Breast epithelium (tissue), 4 donors: Measurements from ENCODE around the gene CCDC106. TPM values are rescaled to one million over a fixed set of nuclear protein-coding genes. Genes with fewer than 3 reads are reported as not detected.
A peak's percentile ranks its signal among the peaks of the same experiment; 100 is the strongest.

Experiments
- DNase-seq, 2 donors: peaks; one replicate each; pipeline ENCODE4 v3.0.0-alpha.2; 2019; ENCODE audit warnings: low spot score in 2 of 2
- H3K27ac ChIP-seq, 2 donors: fragments of 200-600 bp; sonication (generic) in 1 of 2; one replicate each; pipeline ENCODE4 v1.5.1; 2016 to 2019; ENCODE audit warnings: mild to moderate bottlenecking in 1 of 2
- H3K27me3 ChIP-seq, 2 donors: fragments of 200-600 bp; sonication (generic) in 1 of 2; one replicate each; pipeline versions ENCODE4 v1.5.1 to v1.6.0; 2017 to 2019; ENCODE audit warnings: control low read depth in 1 of 2, mild to moderate bottlenecking in 1 of 2
- H3K36me3 ChIP-seq: fragments of 200-600 bp; one replicate; pipeline ENCODE4 v1.5.1; 2019
- H3K4me1 ChIP-seq, 2 donors: fragments of 200-600 bp; sonication (generic); one replicate each; pipeline ENCODE4 v1.5.1; 2016 to 2019; ENCODE audit warnings: control low read depth in 1 of 2
- H3K4me3 ChIP-seq, 3 donors: fragments of 200-600 bp; sonication (generic); 1 replicate in 2 of 3; 2 replicates in 1 of 3; pipeline ENCODE4 v1.5.1; 2016 to 2019; ENCODE audit warnings: mild to moderate bottlenecking in 3 of 3, moderate library complexity in 2 of 3
- H3K9me3 ChIP-seq, 2 donors: fragments of 200-600 bp; sonication (generic) in 1 of 2; one replicate each; pipeline ENCODE4 v1.5.1; 2016 to 2019; ENCODE audit warnings: control low read depth in 1 of 2
- POLR2A ChIP-seq: fragments of 450-650 bp; IDR thresholded peaks from one replicate; pipeline ENCODE4 v1.6.1; 2016; ENCODE audit warnings: antibody characterized with exemption, mild to moderate bottlenecking, moderate library complexity
- POLR2AphosphoS5 ChIP-seq, 3 donors: sonication (generic); formaldehyde crosslinking; IDR thresholded peaks; one replicate each; pipeline ENCODE4 v1.6.1; 2017; ENCODE audit warnings: antibody characterized with exemption in 3 of 3
- intact Hi-C: fragments of 100-400 bp; cut with DNase I; formaldehyde crosslinking; loops from one replicate; pipeline ENCODE4 v1.15.1; 2023; ENCODE audit warnings: low total_unique reads
- total RNA-seq, 3 donors: library from RNA; depleted of rRNA; stranded (reverse); fragments of >200 nt; gene quantifications; one replicate each; pipeline ENCODE4 v1.1.0, GENCODE V29; 2016
- TF ChIP-seq, protein P1 (sequence below), 3 donors: fragments of 450-650 bp; IDR thresholded peaks; one replicate each; pipeline ENCODE4 v1.5.1; 2016 to 2017; ENCODE audit warnings: antibody characterized with exemption in 3 of 3, mild to moderate bottlenecking in 3 of 3, moderate library complexity in 3 of 3

Gene CCDC106
- total RNA-seq, 3 donors from 2014 or later: 7.9 to 10.5 (median 10.2) TPM

DNA sequence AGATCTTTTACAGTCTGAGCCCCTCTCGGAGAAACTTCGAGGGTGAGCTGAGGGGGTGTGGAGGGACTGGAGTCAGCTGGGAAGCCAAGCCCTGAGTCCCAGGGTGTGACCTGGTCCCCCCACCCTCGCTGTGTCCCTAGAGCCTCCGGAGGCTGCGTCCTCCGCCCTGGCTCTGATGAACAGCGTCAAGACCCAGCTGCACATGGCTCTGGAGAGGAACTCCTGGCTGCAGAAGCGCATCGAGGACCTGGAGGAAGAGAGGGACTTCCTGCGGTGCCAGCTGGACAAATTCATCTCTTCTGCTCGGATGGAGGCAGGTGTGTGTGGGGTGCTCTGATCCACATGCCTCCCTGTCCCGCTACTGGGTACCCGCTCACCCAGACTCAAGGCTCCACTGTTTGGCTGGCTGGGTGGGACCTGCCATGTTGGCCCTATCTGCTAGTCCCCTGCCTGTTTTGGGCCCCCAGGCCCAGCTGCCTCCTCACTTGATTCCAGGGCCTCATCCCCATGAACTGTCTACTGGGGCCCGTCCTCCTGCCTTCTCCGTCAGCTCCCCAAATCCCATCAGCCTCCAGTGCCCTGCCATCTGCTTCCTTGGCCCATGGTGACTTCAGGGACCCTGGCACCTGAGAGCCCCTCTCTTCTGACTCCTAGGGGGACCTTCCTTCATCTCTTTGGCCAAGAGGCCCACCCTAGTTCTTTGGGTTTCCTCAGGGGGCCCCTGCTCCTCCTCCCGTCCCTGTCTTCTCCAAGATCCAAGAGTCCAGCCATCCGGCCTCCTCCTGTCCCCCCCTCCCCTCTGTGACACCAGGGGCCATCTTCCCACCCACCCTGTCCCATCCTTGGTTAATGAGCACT, 1.5 kb downstream of the CCDC106 start:
- no peak for DNase-seq
- Histone ChIP-seq H3K4me1 (peaks cover 3 to 7% of the 10 kb centered on the region in 2 donors), H3K27ac (peak overlapping the region; percentile 86 to 92), H3K36me3 (no peaks in the 10 kb centered on the region), H3K4me3 (peak overlapping the region; percentile 88 to 98 (median 96)), H3K9me3 (no peaks in the 10 kb centered on the region), H3K27me3 (no peaks in the 10 kb centered on the region)
- intact Hi-C loops: no loop called here
- TF ChIP-seq POLR2AphosphoS5 (IDR thresholded peaks at IDR 0.05) (no peak), POLR2A (no peak)
- TF ChIP-seq, protein P1, sequence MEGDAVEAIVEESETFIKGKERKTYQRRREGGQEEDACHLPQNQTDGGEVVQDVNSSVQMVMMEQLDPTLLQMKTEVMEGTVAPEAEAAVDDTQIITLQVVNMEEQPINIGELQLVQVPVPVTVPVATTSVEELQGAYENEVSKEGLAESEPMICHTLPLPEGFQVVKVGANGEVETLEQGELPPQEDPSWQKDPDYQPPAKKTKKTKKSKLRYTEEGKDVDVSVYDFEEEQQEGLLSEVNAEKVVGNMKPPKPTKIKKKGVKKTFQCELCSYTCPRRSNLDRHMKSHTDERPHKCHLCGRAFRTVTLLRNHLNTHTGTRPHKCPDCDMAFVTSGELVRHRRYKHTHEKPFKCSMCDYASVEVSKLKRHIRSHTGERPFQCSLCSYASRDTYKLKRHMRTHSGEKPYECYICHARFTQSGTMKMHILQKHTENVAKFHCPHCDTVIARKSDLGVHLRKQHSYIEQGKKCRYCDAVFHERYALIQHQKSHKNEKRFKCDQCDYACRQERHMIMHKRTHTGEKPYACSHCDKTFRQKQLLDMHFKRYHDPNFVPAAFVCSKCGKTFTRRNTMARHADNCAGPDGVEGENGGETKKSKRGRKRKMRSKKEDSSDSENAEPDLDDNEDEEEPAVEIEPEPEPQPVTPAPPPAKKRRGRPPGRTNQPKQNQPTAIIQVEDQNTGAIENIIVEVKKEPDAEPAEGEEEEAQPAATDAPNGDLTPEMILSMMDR (IDR thresholded peaks at IDR 0.05): no peak

GRCh38 chr19:55650126-55650557, 2.1 kb downstream of the CCDC106 start:
- no peaks in the 10 kb centered on the region for H3K27me3 ChIP-seq
- DNase-seq: no peak
- intact Hi-C loops: no loop called here
- H3K9me3 ChIP-seq: no peaks in the 10 kb centered on the region
- H3K36me3 ChIP-seq: no peaks in the 10 kb centered on the region
- no peak overlapping the region for H3K27ac ChIP-seq
- no peak for TF ChIP-seq POLR2A
- TF ChIP-seq POLR2AphosphoS5 (IDR thresholded peaks at IDR 0.05): no peak
- TF ChIP-seq, protein P1 (IDR thresholded peaks at IDR 0.05): no peak
- no peak overlapping the region for H3K4me3 ChIP-seq
- H3K4me1 ChIP-seq: peaks cover 0 to 4% of the 10 kb centered on the region in 2 donors

- Histone ChIP-seq H3K4me1 (peaks cover 0 to 4% of the 10 kb centered on the region in 2 donors), H3K27me3 (no peaks in the 10 kb centered on the region), H3K36me3 (no peaks in the 10 kb centered on the region), H3K4me3 (no peak overlapping the region), H3K27ac (no peak overlapping the region), H3K9me3 (no peaks in the 10 kb centered on the region)
- intact Hi-C loops: no loop called here
- DNase-seq: no peak
- no peak for TF ChIP-seq POLR2AphosphoS5 (IDR thresholded peaks at IDR 0.05)
- TF ChIP-seq, protein P1 (IDR thresholded peaks at IDR 0.05): no peak
- TF ChIP-seq POLR2A: no peak
These were observed 2.7 kb downstream of the CCDC106 start for GRCh38 chr19:55650602-55651230.

DNA sequence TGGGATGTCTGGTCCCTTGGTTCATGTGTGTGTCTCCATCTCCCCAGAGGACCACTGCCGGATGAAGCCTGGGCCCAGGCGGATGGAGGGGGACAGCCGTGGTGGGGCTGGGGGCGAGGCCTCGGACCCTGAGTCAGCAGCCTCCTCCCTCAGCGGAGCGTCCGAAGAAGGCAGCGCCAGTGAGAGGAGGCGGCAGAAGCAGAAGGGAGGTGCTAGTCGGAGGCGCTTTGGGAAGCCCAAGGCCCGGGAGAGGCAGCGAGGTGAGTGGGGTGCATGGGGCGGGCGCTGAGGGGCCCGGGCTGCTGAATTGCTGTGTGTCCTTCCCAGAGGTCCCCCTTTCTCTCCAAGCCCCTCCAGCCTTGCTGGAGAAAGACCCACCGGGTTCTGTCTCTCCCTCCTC, 3.2 kb downstream of the CCDC106 start:
- no peak for DNase-seq
- TF ChIP-seq POLR2A (no peak), POLR2AphosphoS5 (IDR thresholded peaks at IDR 0.05) (no peak)
- TF ChIP-seq, protein P1 (IDR thresholded peaks at IDR 0.05): no peak
- intact Hi-C loops: no loop called here
- no peak overlapping the region for H3K4me3 ChIP-seq
- H3K9me3 ChIP-seq: no peaks in the 10 kb centered on the region
- no peak overlapping the region for H3K27ac ChIP-seq
- no peaks in the 10 kb centered on the region for H3K27me3 ChIP-seq
- H3K4me1 ChIP-seq: peaks cover 4 to 5% of the 10 kb centered on the region in 2 donors
- no peaks in the 10 kb centered on the region for H3K36me3 ChIP-seq
